Endothelial cell of umbilical vein (primary cell): Measurements from ENCODE around the gene RNF222. TPM values are rescaled to one million over a fixed set of nuclear protein-coding genes. Genes with fewer than 3 reads are reported as not detected.

Experiments used
- BruUV-seq: library from RNA; stranded (reverse); fragments of 400-500 nt; replicated peaks from 2 replicates; lab custom pipeline; 2021; lab: Mats Ljungman, UMichigan
- CTCF ChIA-PET: fragments of 300-600, 350-600 bp; sonication (Branson Sonifier 250); formaldehyde crosslinking; loops from one replicate; lab custom pipeline; 2021; ENCODE audit warnings: antibody characterized with exemption, inconsistent platforms; lab: Charles Lee
- POLR2A ChIA-PET: fragments of 300-600, 350-600 bp; sonication (Branson Sonifier 250); formaldehyde crosslinking; loops from one replicate; lab custom pipeline; 2021; ENCODE audit warnings: antibody characterized with exemption, inconsistent platforms; lab: Charles Lee
- DNase-seq: peaks from one replicate; pipeline ENCODE4 v3.0.0-alpha.2; 2011; ENCODE audit warnings: low read depth, low spot score
- FAIRE-seq: peaks from 2 replicates; lab custom pipeline; 2011; peaks lifted over from hg19 to GRCh38; lab: Jason Lieb, UNC
- H2AFZ ChIP-seq: 2 replicates; pipeline ENCODE4 v1.6.0; 2012; ENCODE audit warnings: low read depth, low read length, control low read depth, inconsistent platforms
- H3K27ac ChIP-seq: 2 replicates; pipeline ENCODE4 v1.5.1; 2011; ENCODE audit warnings: low read depth, mild to moderate bottlenecking, control low read depth, low read length, moderate library complexity; ENCODE audit not compliant: insufficient read depth
- H3K27me3 ChIP-seq, 2 experiments: 2 replicates each; pipeline versions ENCODE4 v1.6.0 to v1.6.1; 2011; ENCODE audit warnings: low read length in 2 of 2, mixed read lengths in 1 of 2; ENCODE audit not compliant: control insufficient read depth in 2 of 2, insufficient read depth in 2 of 2
- H3K36me3 ChIP-seq, 2 experiments: 2 replicates in 1 of 2; 3 replicates in 1 of 2; pipeline ENCODE4 v1.5.1; 2011; ENCODE audit warnings: low read length in 2 of 2, mild to moderate bottlenecking in 1 of 2, moderate library complexity in 1 of 2; ENCODE audit not compliant: control insufficient read depth in 2 of 2, insufficient read depth in 2 of 2; ENCODE audit errors: extremely low read depth in 1 of 2
- H3K4me1 ChIP-seq: 3 replicates; pipeline ENCODE4 v1.5.1; 2011; ENCODE audit warnings: mild to moderate bottlenecking, low read length; ENCODE audit not compliant: control insufficient read depth, insufficient read depth; ENCODE audit errors: extremely low read depth
- H3K4me2 ChIP-seq: 2 replicates; pipeline ENCODE4 v1.6.1; 2011; ENCODE audit warnings: low read length, control low read depth, mixed read lengths; ENCODE audit not compliant: insufficient read depth
- H3K4me3 ChIP-seq, 3 experiments: fragments of 200-600 bp in 1 of 3; sonication (generic), shearing (Covaris generic) in 1 of 3; replicated peaks in 1 of 3; 2 replicates each; pipeline ENCODE4 v1.5.1; 2011 to 2016; ENCODE audit warnings: control low read depth in 3 of 3, low read length in 3 of 3, mild to moderate bottlenecking in 2 of 3, inconsistent platforms in 1 of 3, low read depth in 1 of 3, moderate library complexity in 1 of 3; ENCODE audit not compliant: insufficient read depth in 1 of 3
- H3K79me2 ChIP-seq: 2 replicates; pipeline ENCODE4 v1.6.0; 2012; ENCODE audit warnings: low read length, inconsistent platforms; ENCODE audit not compliant: control insufficient read depth, insufficient read depth
- H3K9ac ChIP-seq: replicated peaks from 2 replicates; pipeline ENCODE3; 2011; ENCODE audit warnings: low read length, control low read depth; ENCODE audit not compliant: insufficient read depth; ENCODE audit errors: extremely low read depth
- H3K9me1 ChIP-seq: replicated peaks from 3 replicates; pipeline ENCODE4 v1.6.0; 2011; ENCODE audit warnings: mild to moderate bottlenecking, low read length; ENCODE audit not compliant: control insufficient read depth, insufficient read depth; ENCODE audit errors: extremely low read depth
- H3K9me3 ChIP-seq: replicated peaks from 2 replicates; pipeline ENCODE4 v1.5.1; 2012; ENCODE audit warnings: low read length, inconsistent platforms; ENCODE audit not compliant: control insufficient read depth, insufficient read depth
- H4K20me1 ChIP-seq: replicated peaks from 2 replicates; pipeline ENCODE3; 2011; ENCODE audit warnings: mild to moderate bottlenecking, low read length; ENCODE audit not compliant: control insufficient read depth, insufficient read depth; ENCODE audit errors: extremely low read depth
- CTCF ChIP-seq, 2 donors: IDR thresholded peaks; 1 replicate in 1 of 2; 2 replicates in 1 of 2; pipeline ENCODE4 v1.5.1; 2011; ENCODE audit warnings: low read length in 2 of 2, mild to moderate bottlenecking in 2 of 2, moderate library complexity in 2 of 2, control low read depth in 1 of 2, inconsistent platforms in 1 of 2, low read depth in 1 of 2; ENCODE audit not compliant: insufficient read depth in 1 of 2; ENCODE audit errors: extremely low read depth in 1 of 2
- EZH2 ChIP-seq: IDR thresholded peaks from 2 replicates; pipeline ENCODE4 v1.6.1; 2012; ENCODE audit warnings: borderline replicate concordance, low read depth, mild to moderate bottlenecking, moderate library complexity, low read length, inconsistent platforms; ENCODE audit not compliant: severe bottlenecking
- FOS ChIP-seq: IDR thresholded peaks from 2 replicates; pipeline ENCODE4 v1.6.1; 2011; ENCODE audit warnings: mild to moderate bottlenecking, low read length, moderate library complexity, borderline replicate concordance; ENCODE audit not compliant: insufficient read depth
- GATA2 ChIP-seq: IDR thresholded peaks from 2 replicates; pipeline ENCODE4 v1.7.0; 2011; ENCODE audit warnings: low read depth, mild to moderate bottlenecking, moderate library complexity, mixed read lengths, low read length; ENCODE audit not compliant: insufficient read length, insufficient read depth
- JUN ChIP-seq: IDR thresholded peaks from 2 replicates; pipeline ENCODE4 v1.6.1; 2011; ENCODE audit warnings: borderline replicate concordance, low read depth; ENCODE audit not compliant: insufficient read length, insufficient read depth
- MAX ChIP-seq: IDR thresholded peaks from 2 replicates; pipeline ENCODE4 v1.6.1; 2011; ENCODE audit not compliant: insufficient read depth, insufficient read length
- MYC ChIP-seq: IDR thresholded peaks from one replicate; pipeline ENCODE4 v1.6.1; 2011; ENCODE audit warnings: mild to moderate bottlenecking, low read depth, low read length
- POLR2A ChIP-seq: IDR thresholded peaks from 2 replicates; pipeline ENCODE4 v1.6.1; 2012; ENCODE audit warnings: low read depth, mild to moderate bottlenecking, control low read depth, low read length
- POLR2AphosphoS5 ChIP-seq: IDR thresholded peaks from 2 replicates; pipeline ENCODE4 v1.6.1; 2012; ENCODE audit warnings: low read depth, mild to moderate bottlenecking, control low read depth, low read length, moderate library complexity; ENCODE audit not compliant: insufficient read depth
- dilution Hi-C: fragments of 300-500 bp; cut with MboI; formaldehyde crosslinking; loops from one replicate; pipeline ENCODE4 v1.15.0; 2019; ENCODE audit warnings: low sequenced_read_pairs; ENCODE audit not compliant: extremely low pct_ligation_motif_present
- intact Hi-C: fragments of 100-400 bp; cut with micrococcal nuclease; formaldehyde crosslinking; loops from one replicate; pipeline ENCODE4 v1.10.0; 2022
- polyA plus RNA-seq, 4 experiments: library from polyadenylated mRNA; depleted of rRNA in 3 of 4; stranded (reverse) in 3 of 4; unstranded in 1 of 4; fragments of >200 nt; gene quantifications; 2 replicates each; pipeline versions ENCODE4 v1.2.1 to v1.2.3, GENCODE V29; 2011 to 2012; ENCODE audit warnings: missing spikeins in 1 of 4
- total RNA-seq: library from RNA; stranded (reverse); gene quantifications from 2 replicates; pipeline ENCODE4 v1.2.3, GENCODE V29; 2021

The RNF222 gene
- total and polyA plus RNA-seq, 2 donors (not counting 3 experiments of a cell fraction or from before 2014, with no cell fraction given): not detected

DNA sequence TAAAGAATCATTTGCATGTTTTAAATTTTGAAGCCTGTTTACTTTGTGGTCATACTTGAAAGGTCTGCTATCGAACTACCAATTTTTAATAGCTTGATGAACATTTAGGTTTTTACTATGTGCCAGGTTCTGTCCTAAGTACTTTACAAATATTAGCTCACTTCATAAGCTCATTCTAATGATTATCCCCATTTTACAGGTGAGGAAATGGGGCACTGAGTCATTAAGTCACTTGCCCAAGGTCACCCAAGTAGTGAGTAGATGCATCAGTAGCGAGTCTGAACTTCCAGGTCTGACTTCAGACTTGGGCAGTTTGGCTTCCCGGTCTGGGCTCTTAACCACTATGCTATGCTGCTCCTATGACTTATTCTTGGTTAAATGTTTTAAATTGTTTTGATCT lies 42.1 kb upstream of the RNF222 start:
- Histone ChIP-seq H2AFZ (no peak overlapping the region), H4K20me1 (peaks cover 5% of the 10 kb centered on the region), H3K4me2 (no peak overlapping the region), H3K9ac (no peak overlapping the region), H3K4me1 (peaks cover 30% of the 10 kb centered on the region), H3K79me2 (peaks cover 83% of the 10 kb centered on the region), H3K27ac (no peak overlapping the region), H3K27me3 (no peaks in the 10 kb centered on the region), H3K9me1 (no peaks in the 10 kb centered on the region), H3K36me3 (peaks cover 2 to 9% of the 10 kb centered on the region in 2 experiments), H3K9me3 (no peaks in the 10 kb centered on the region), H3K4me3 (no peak overlapping the region)
- FAIRE-seq: no peak
- ChIA-PET CTCF (no interaction called here), POLR2A (interaction anchor here (0.7 kb wide), 1 partner anchor 9 kb away, joined by 3 read pairs; no protein-coding TSS in a partner anchor)
- DNase-seq: no peak
- dilution Hi-C loops (no loop called here), intact Hi-C loops (loop anchor here (10.0 kb wide), 1 partner anchor 195 kb away; the partner anchor contains the start of gene MYH10)
- BruUV-seq: no TSS peak
- TF ChIP-seq CTCF (IDR thresholded peaks at IDR 0.05; ENCODE audit: extremely low read depth in 1 of 2, insufficient read depth in 1 of 2, low read depth in 1 of 2, low read length in 2 of 2) (no peak), JUN (no peak), MAX (no peak), EZH2 (no peak), POLR2AphosphoS5 (no peak), FOS (no peak), MYC (no peak), GATA2 (no peak), POLR2A (no peak)
